H9 (cell line): ENCODE measurements around the gene BBX. TPM values are rescaled to one million over a fixed set of nuclear protein-coding genes. Genes with fewer than 3 reads are reported as not detected.

Experiments
- DNase-seq: peaks from one replicate; pipeline ENCODE4 v3.0.0-alpha.2; 2017
- H2AFZ ChIP-seq: one replicate; pipeline ENCODE4 v1.6.1; 2013; ENCODE audit warnings: mild to moderate bottlenecking, low read length, control low read depth, moderate library complexity
- H2AK5ac ChIP-seq: 2 replicates; pipeline ENCODE4 v1.6.1; 2013; ENCODE audit warnings: low read length, control low read depth, mixed read lengths; ENCODE audit not compliant: insufficient read length
- H2BK120ac ChIP-seq: one replicate; pipeline ENCODE4 v1.6.1; 2013; ENCODE audit warnings: low read depth, mild to moderate bottlenecking, low read length, control low read depth, inconsistent platforms; ENCODE audit not compliant: poor library complexity, severe bottlenecking
- H2BK12ac ChIP-seq: 2 replicates; pipeline ENCODE4 v1.6.1; 2013; ENCODE audit warnings: low read length, control low read depth, mixed read lengths, low read depth; ENCODE audit not compliant: insufficient read length
- H2BK15ac ChIP-seq: 2 replicates; pipeline ENCODE4 v1.6.1; 2013; ENCODE audit warnings: low read depth, low read length, control low read depth
- H2BK20ac ChIP-seq: one replicate; pipeline ENCODE4 v1.6.1; 2013; ENCODE audit warnings: low read depth, mild to moderate bottlenecking, low read length, control low read depth, inconsistent platforms; ENCODE audit not compliant: poor library complexity, severe bottlenecking
- H2BK5ac ChIP-seq: 2 replicates; pipeline ENCODE4 v1.6.1; 2013; ENCODE audit warnings: low read length, control low read depth, mixed read lengths; ENCODE audit not compliant: insufficient read length
- H3K14ac ChIP-seq: 2 replicates; pipeline ENCODE4 v1.6.1; 2013; ENCODE audit warnings: low read length, control low read depth; ENCODE audit not compliant: insufficient read depth
- H3K18ac ChIP-seq: 2 replicates; pipeline ENCODE4 v1.6.1; 2013; ENCODE audit warnings: low read depth, mild to moderate bottlenecking, mixed read lengths, low read length, control low read depth; ENCODE audit not compliant: insufficient read length
- H3K23ac ChIP-seq: 2 replicates; pipeline ENCODE4 v1.6.1; 2013; ENCODE audit warnings: low read length, control low read depth, mixed read lengths, low read depth; ENCODE audit not compliant: insufficient read length
- H3K23me2 ChIP-seq: 2 replicates; pipeline ENCODE4 v1.6.1; 2013; ENCODE audit warnings: low read depth, mild to moderate bottlenecking, mixed read lengths, low read length, control low read depth; ENCODE audit not compliant: insufficient read length, poor library complexity, severe bottlenecking
- H3K27ac ChIP-seq: 2 replicates; pipeline ENCODE4 v1.5.1; 2013; ENCODE audit warnings: low read length, control low read depth, mixed read lengths, low read depth; ENCODE audit not compliant: insufficient read length
- H3K27me3 ChIP-seq: 2 replicates; pipeline ENCODE4 v1.6.1; 2013; ENCODE audit warnings: low read length, control low read depth, inconsistent platforms; ENCODE audit not compliant: insufficient read depth
- H3K4ac ChIP-seq: 2 replicates; pipeline ENCODE4 v1.6.1; 2013; ENCODE audit warnings: low read depth, mild to moderate bottlenecking, control low read depth, inconsistent platforms, low read length, moderate library complexity
- H3K4me1 ChIP-seq: 2 replicates; pipeline ENCODE4 v1.6.1; 2013; ENCODE audit warnings: low read length, control low read depth, inconsistent platforms; ENCODE audit not compliant: insufficient read depth
- H3K4me2 ChIP-seq: 2 replicates; pipeline ENCODE4 v1.6.1; 2013; ENCODE audit warnings: low read length, control low read depth, mixed read lengths; ENCODE audit not compliant: insufficient read length, insufficient read depth
- H3K56ac ChIP-seq: 2 replicates; pipeline ENCODE4 v1.6.1; 2013; ENCODE audit warnings: low read depth, mild to moderate bottlenecking, mixed read lengths, low read length, control low read depth; ENCODE audit not compliant: insufficient read length
- H3K79me1 ChIP-seq: 2 replicates; pipeline ENCODE4 v1.6.1; 2013; ENCODE audit warnings: low read depth, mild to moderate bottlenecking, moderate library complexity, low read length, control low read depth, inconsistent platforms; ENCODE audit not compliant: insufficient read depth, poor library complexity, severe bottlenecking
- H3K79me2 ChIP-seq: 2 replicates; pipeline ENCODE4 v1.6.1; 2013; ENCODE audit warnings: low read length, control low read depth, inconsistent platforms; ENCODE audit not compliant: insufficient read depth
- H3K9ac ChIP-seq: 2 replicates; pipeline ENCODE4 v1.6.1; 2013; ENCODE audit warnings: low read length, control low read depth, mixed read lengths; ENCODE audit not compliant: insufficient read length; ENCODE audit errors: extremely low read depth
- H3K9me3 ChIP-seq: one replicate; pipeline ENCODE4 v1.6.1; 2013; ENCODE audit warnings: low read depth, low read length, inconsistent platforms; ENCODE audit not compliant: control insufficient read depth
- H3T11ph ChIP-seq: one replicate; pipeline ENCODE4 v1.6.1; 2013; ENCODE audit warnings: mild to moderate bottlenecking, low read length, control low read depth, inconsistent platforms
- H4K20me1 ChIP-seq: one replicate; pipeline ENCODE4 v1.6.1; 2013; ENCODE audit not compliant: control insufficient read depth, insufficient read length, insufficient read depth
- H4K5ac ChIP-seq: 2 replicates; pipeline ENCODE4 v1.6.1; 2013; ENCODE audit warnings: low read depth, mild to moderate bottlenecking, mixed read lengths, low read length, control low read depth; ENCODE audit not compliant: insufficient read length
- H4K8ac ChIP-seq: replicated peaks from 2 replicates; pipeline ENCODE4 v1.6.1; 2013; ENCODE audit warnings: low read length, control low read depth, mixed read lengths, low read depth; ENCODE audit not compliant: insufficient read length
- H4K91ac ChIP-seq: 2 replicates; pipeline ENCODE4 v1.6.1; 2013; ENCODE audit warnings: low read depth, mild to moderate bottlenecking, moderate library complexity, mixed read lengths, low read length, control low read depth; ENCODE audit not compliant: insufficient read length
- H3K27ac Mint-ChIP-seq, 3 experiments: 2 replicates in 2 of 3; 3 replicates in 1 of 3; pipeline ENCODE4 v1.8.0; 2020 to 2021; ENCODE audit warnings: mixed read lengths in 3 of 3, mild to moderate bottlenecking in 1 of 3, moderate library complexity in 1 of 3
- H3K27me3 Mint-ChIP-seq: 2 replicates; pipeline ENCODE4 v1.8.0; 2021; ENCODE audit warnings: low read depth, mild to moderate bottlenecking, moderate library complexity, mixed read lengths
- H3K36me3 Mint-ChIP-seq, 3 experiments: 2 replicates in 2 of 3; 3 replicates in 1 of 3; pipeline ENCODE4 v1.8.0; 2020 to 2021; ENCODE audit warnings: low read depth in 3 of 3, mixed read lengths in 3 of 3; ENCODE audit not compliant: insufficient read depth in 1 of 3
- H3K4me1 Mint-ChIP-seq, 2 experiments: 2 replicates each; pipeline ENCODE4 v1.8.0; 2020; ENCODE audit warnings: mixed read lengths in 2 of 2
- H3K4me3 Mint-ChIP-seq, 2 experiments: 2 replicates in 1 of 2; 3 replicates in 1 of 2; pipeline ENCODE4 v1.8.0; 2020 to 2021; ENCODE audit warnings: mild to moderate bottlenecking in 2 of 2, mixed read lengths in 2 of 2, moderate library complexity in 1 of 2
- H3K9me3 Mint-ChIP-seq, 2 experiments: 2 replicates in 1 of 2; 3 replicates in 1 of 2; pipeline ENCODE4 v1.8.0; 2020; ENCODE audit warnings: mild to moderate bottlenecking in 2 of 2, mixed read lengths in 2 of 2, moderate library complexity in 1 of 2
- CTCF ChIP-seq: fragments of 200-600 bp; sonication (generic); conservative IDR thresholded peaks from 3 replicates; pipeline ENCODE4 v1.8.0; 2021; ENCODE audit warnings: antibody characterized with exemption, mild to moderate bottlenecking
- WGBS: extraction: QIAGEN DNeasy Blood & Tissue Kit; methylation state at CpG from one replicate; pipeline ENCODE4 v1.1.7; 2013; ENCODE audit warnings: missing lambda C conversion rate, low lambda C conversion rate, mixed read lengths; ENCODE audit not compliant: insufficient read length; ENCODE audit errors: extremely low coverage; 5-methylcytosine and 5-hydroxymethylcytosine counted together
- total RNA-seq: library from RNA; stranded (reverse); gene quantifications from 2 replicates; pipeline ENCODE4 v1.2.1, GENCODE V29; 2021

The BBX gene
- total RNA-seq, 1 experiment from 2014 or later, result 34.8 TPM

- WGBS, result no CpG with 5 or more reads among the region's 2 CpGs
- Mint-ChIP-seq H3K4me3 (no peak overlapping the region), H3K9me3 (no peaks in the 10 kb centered on the region), H3K27me3 (no peaks in the 10 kb centered on the region), H3K36me3 (peaks cover 0 to 12% (median 4%) of the 10 kb centered on the region in 3 experiments; a peak in 5 of 7 replicates), H3K4me1 (peaks cover 3% of the 10 kb centered on the region in 2 experiments; a peak in 2 of 4 replicates), H3K27ac (no peak overlapping the region)
- no peak for TF ChIP-seq CTCF
- no peak overlapping the region for H3K9ac ChIP-seq
- H4K20me1 ChIP-seq, result no peaks in the 10 kb centered on the region
- H3K9me3 ChIP-seq, result no peaks in the 10 kb centered on the region
- no peak overlapping the region for H4K8ac ChIP-seq
- no peak overlapping the region for H3K18ac ChIP-seq
- no peaks in the 10 kb centered on the region for H3K23me2 ChIP-seq
- H3K4me2 ChIP-seq, result no peak overlapping the region
- no peaks in the 10 kb centered on the region for H3K79me2 ChIP-seq
- no peak overlapping the region for H2BK20ac ChIP-seq
- H2BK120ac ChIP-seq, result no peak overlapping the region
- H3K23ac ChIP-seq, result no peak overlapping the region
- H3K4me1 ChIP-seq, result no peaks in the 10 kb centered on the region
- H3K14ac ChIP-seq, result no peak overlapping the region
- no peak overlapping the region for H2BK12ac ChIP-seq
- H2AK5ac ChIP-seq, result no peak overlapping the region
- H4K91ac ChIP-seq, result no peak overlapping the region
- H3K79me1 ChIP-seq, result no peaks in the 10 kb centered on the region
- H3K27me3 ChIP-seq, result no peaks in the 10 kb centered on the region
- H3K27ac ChIP-seq, result no peak overlapping the region
- no peak overlapping the region for H2BK15ac ChIP-seq
- H2BK5ac ChIP-seq, result no peak overlapping the region
- H4K5ac ChIP-seq, result no peak overlapping the region
- H3K4ac ChIP-seq, result no peak overlapping the region
- no peak for DNase-seq
- no peak overlapping the region for H2AFZ ChIP-seq
- H3T11ph ChIP-seq, result no peak overlapping the region
- no peak overlapping the region for H3K56ac ChIP-seq
Measured at GRCh38 chr3:107757140-107757539, 234.4 kb downstream of the BBX start.
